ENCODE data around the gene MELK.

DNA sequence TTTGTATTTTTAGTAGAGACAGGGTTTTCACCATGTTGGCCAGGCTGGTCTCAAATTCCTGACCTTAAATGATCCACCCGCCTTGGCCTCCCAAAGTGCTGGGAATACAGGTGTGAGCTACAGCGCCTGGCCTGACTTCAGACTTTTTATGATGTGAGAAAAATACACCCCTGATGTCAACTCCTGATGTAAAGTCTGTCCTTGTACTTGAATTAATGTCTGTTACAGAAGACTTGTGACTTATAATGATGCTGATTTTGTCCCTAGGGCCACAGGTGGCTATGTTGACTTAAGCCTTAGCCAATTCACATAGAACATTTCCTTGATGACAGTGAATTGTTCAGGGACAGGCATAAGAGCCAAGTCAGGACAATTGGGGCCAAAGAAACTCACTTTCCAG, 42.5 kb upstream of the MELK start:
- TF ChIP-seq, protein P1, sequence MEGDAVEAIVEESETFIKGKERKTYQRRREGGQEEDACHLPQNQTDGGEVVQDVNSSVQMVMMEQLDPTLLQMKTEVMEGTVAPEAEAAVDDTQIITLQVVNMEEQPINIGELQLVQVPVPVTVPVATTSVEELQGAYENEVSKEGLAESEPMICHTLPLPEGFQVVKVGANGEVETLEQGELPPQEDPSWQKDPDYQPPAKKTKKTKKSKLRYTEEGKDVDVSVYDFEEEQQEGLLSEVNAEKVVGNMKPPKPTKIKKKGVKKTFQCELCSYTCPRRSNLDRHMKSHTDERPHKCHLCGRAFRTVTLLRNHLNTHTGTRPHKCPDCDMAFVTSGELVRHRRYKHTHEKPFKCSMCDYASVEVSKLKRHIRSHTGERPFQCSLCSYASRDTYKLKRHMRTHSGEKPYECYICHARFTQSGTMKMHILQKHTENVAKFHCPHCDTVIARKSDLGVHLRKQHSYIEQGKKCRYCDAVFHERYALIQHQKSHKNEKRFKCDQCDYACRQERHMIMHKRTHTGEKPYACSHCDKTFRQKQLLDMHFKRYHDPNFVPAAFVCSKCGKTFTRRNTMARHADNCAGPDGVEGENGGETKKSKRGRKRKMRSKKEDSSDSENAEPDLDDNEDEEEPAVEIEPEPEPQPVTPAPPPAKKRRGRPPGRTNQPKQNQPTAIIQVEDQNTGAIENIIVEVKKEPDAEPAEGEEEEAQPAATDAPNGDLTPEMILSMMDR (IDR thresholded peaks at IDR 0.05; ENCODE audit: low read length): no peak
- no peak for TF ChIP-seq EZH2 (IDR thresholded peaks at IDR 0.05; ENCODE audit: borderline replicate concordance, low read length)

Data from OCI-LY1 (cell line).